K562 (cell line): ENCODE data around the gene MC4R. TPM values are rescaled to one million over a fixed set of nuclear protein-coding genes. Genes with fewer than 3 reads are reported as not detected.

Experiments
- CREB1 ChIP-seq, 2 experiments: sonication (generic) in 1 of 2; formaldehyde crosslinking in 1 of 2; IDR thresholded peaks; 2 replicates each; pipeline versions ENCODE4 v1.6.1 to v1.8.0; 2012 to 2022; ENCODE audit warnings: inconsistent platforms in 1 of 2, mild to moderate bottlenecking in 1 of 2, missing genetic modification reagents in 1 of 2, moderate library complexity in 1 of 2
- DPF2 ChIP-seq: fragments of 450-650 bp; IDR thresholded peaks from 2 replicates; pipeline ENCODE4 v1.6.1; 2016
- HOXB6 ChIP-seq: fragments of 250-450 bp; sonication (Bioruptor Pico); IDR thresholded peaks from 2 replicates; pipeline ENCODE4 v1.5.1; 2022; ENCODE audit warnings: mild to moderate bottlenecking, borderline replicate concordance
- MCM7 ChIP-seq, 2 experiments: fragments of 450-650 bp; IDR thresholded peaks; 2 replicates each; pipeline ENCODE4 v1.6.1; 2016 to 2018
- MXI1 ChIP-seq: IDR thresholded peaks from 2 replicates; pipeline ENCODE4 v1.6.1; 2011; ENCODE audit warnings: low read depth, mild to moderate bottlenecking, improper control_type of control experiment, low read length
- SREBF2 ChIP-seq: sonication (generic); formaldehyde crosslinking; IDR thresholded peaks from 2 replicates; pipeline ENCODE4 v1.4.0; 2020; ENCODE audit warnings: mild to moderate bottlenecking, missing genetic modification reagents
- ZHX1 ChIP-seq: fragments of 150-350 bp; conservative IDR thresholded peaks from 2 replicates; pipeline ENCODE4 v1.6.1; 2014; ENCODE audit warnings: low read length
- polyA plus RNA-seq, 8 experiments: library from polyadenylated mRNA; depleted of rRNA in 4 of 8; stranded (reverse) in 5 of 8; unstranded in 3 of 8; fragments of >200 nt; fragmentation: Nextera tagmentation in 2 of 8; fragmentation: Illumina TruSeq in 1 of 8; extraction: Ambion mirVana in 2 of 8; extraction: Trizol in 1 of 8; gene quantifications; 2 replicates each; pipeline versions ENCODE4 v1.2.1 to v1.2.3, GENCODE V29; 2011 to 2014; ENCODE audit warnings: inconsistent platforms in 1 of 8, missing spikeins in 1 of 8
- total RNA-seq, 7 experiments: library from RNA; depleted of rRNA in 6 of 7; stranded (reverse); fragments of >200 nt in 6 of 7; fragmentation: Illumina TruSeq in 2 of 7; extraction: Trizol in 2 of 7; gene quantifications; 2 replicates each; pipeline versions ENCODE4 v1.2.1 to v1.2.3, GENCODE V29; 2011 to 2021; ENCODE audit warnings: low replicate concordance in 1 of 7
- TF ChIP-seq, protein P1 (sequence below): sonication (generic); formaldehyde crosslinking; IDR thresholded peaks from 2 replicates; pipeline ENCODE4 v1.8.0; 2023; ENCODE audit warnings: mild to moderate bottlenecking, missing genetic modification reagents
- TF ChIP-seq, protein P2 (sequence below): conservative IDR thresholded peaks from 2 replicates; pipeline ENCODE4 v1.6.1; 2011; ENCODE audit warnings: low read depth, mild to moderate bottlenecking, low read length; ENCODE audit not compliant: control insufficient read depth

Gene MC4R
- total and polyA plus RNA-seq, 9 of the 15 experiments (the other 6 are each of a cell fraction or from before 2014, with no cell fraction given) = not detected

DNA sequence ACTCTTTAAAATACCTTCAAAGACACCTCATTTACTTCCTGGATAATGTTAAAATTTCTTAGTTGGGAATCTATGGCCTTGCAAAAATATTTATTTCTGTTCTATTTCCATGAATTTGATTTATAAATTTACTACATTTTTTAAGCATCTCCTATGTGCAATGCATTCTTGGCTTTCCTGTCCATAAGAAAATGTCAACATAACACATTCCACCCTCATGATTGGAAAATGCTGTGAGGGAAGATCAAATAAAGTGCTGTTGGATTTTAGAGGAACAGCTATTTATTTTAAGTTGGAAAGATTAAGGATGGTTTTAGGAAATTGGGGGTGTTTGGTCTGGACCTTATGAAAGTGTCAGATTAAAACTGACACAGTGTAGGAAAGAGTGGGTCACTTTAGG, 45.4 kb upstream of the MC4R start (continued):
- TF ChIP-seq, protein P1, sequence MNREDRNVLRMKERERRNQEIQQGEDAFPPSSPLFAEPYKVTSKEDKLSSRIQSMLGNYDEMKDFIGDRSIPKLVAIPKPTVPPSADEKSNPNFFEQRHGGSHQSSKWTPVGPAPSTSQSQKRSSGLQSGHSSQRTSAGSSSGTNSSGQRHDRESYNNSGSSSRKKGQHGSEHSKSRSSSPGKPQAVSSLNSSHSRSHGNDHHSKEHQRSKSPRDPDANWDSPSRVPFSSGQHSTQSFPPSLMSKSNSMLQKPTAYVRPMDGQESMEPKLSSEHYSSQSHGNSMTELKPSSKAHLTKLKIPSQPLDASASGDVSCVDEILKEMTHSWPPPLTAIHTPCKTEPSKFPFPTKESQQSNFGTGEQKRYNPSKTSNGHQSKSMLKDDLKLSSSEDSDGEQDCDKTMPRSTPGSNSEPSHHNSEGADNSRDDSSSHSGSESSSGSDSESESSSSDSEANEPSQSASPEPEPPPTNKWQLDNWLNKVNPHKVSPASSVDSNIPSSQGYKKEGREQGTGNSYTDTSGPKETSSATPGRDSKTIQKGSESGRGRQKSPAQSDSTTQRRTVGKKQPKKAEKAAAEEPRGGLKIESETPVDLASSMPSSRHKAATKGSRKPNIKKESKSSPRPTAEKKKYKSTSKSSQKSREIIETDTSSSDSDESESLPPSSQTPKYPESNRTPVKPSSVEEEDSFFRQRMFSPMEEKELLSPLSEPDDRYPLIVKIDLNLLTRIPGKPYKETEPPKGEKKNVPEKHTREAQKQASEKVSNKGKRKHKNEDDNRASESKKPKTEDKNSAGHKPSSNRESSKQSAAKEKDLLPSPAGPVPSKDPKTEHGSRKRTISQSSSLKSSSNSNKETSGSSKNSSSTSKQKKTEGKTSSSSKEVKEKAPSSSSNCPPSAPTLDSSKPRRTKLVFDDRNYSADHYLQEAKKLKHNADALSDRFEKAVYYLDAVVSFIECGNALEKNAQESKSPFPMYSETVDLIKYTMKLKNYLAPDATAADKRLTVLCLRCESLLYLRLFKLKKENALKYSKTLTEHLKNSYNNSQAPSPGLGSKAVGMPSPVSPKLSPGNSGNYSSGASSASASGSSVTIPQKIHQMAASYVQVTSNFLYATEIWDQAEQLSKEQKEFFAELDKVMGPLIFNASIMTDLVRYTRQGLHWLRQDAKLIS = no peak
- TF ChIP-seq SREBF2 (CRISPR knock-in tag) = no peak
- no peak for TF ChIP-seq MCM7 (IDR thresholded peaks at IDR 0.05)
- no peak for TF ChIP-seq ZHX1
- TF ChIP-seq, protein P2, sequence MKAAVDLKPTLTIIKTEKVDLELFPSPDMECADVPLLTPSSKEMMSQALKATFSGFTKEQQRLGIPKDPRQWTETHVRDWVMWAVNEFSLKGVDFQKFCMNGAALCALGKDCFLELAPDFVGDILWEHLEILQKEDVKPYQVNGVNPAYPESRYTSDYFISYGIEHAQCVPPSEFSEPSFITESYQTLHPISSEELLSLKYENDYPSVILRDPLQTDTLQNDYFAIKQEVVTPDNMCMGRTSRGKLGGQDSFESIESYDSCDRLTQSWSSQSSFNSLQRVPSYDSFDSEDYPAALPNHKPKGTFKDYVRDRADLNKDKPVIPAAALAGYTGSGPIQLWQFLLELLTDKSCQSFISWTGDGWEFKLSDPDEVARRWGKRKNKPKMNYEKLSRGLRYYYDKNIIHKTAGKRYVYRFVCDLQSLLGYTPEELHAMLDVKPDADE = no peak
- TF ChIP-seq DPF2 = no peak
- no peak for TF ChIP-seq MXI1
- TF ChIP-seq HOXB6 = no peak
- no peak for TF ChIP-seq CREB1 (IDR thresholded peaks at IDR 0.05)
- TF ChIP-seq CREB1 (CRISPR knock-in tag; IDR thresholded peaks at IDR 0.05) = no peak
